Fibroblast of the aortic adventitia (primary cell): ENCODE data around the gene FUOM. TPM values are rescaled to one million over a fixed set of nuclear protein-coding genes. Genes with fewer than 3 reads are reported as not detected.
"Not testable (repeated sequence)": the region's sequence is repeated elsewhere in the genome, so short reads cannot be mapped to it uniquely, and the experiment has no call there.

Source experiments
- DNase-seq: peaks from one replicate; pipeline ENCODE4 v3.0.0-alpha.2; 2010; ENCODE audit warnings: low read depth
- H3K4me3 ChIP-seq: 2 replicates; pipeline ENCODE4 v1.5.1; 2011; ENCODE audit warnings: low read depth, mild to moderate bottlenecking, control low read depth, low read length, moderate library complexity
- CTCF ChIP-seq: IDR thresholded peaks from 2 replicates; pipeline ENCODE4 v1.5.1; 2011; ENCODE audit warnings: mild to moderate bottlenecking, low read length, control low read depth, inconsistent platforms; ENCODE audit not compliant: insufficient read depth
- total RNA-seq: library from RNA; depleted of rRNA; stranded (reverse); fragments of >200 nt; gene quantifications from 2 replicates; pipeline ENCODE4 v1.2.3, GENCODE V29; 2012; ENCODE audit warnings: low replicate concordance

FUOM gene
- total RNA-seq, 1 donor, result 16.9 TPM

GRCh38 chr10:133388236-133388972 is 30.6 kb upstream of the FUOM start:
- DNase-seq, result no peak
- no peak overlapping the region for H3K4me3 ChIP-seq
- TF ChIP-seq CTCF, result no peak

GRCh38 chr10:133386951-133387350 is 29.1 kb upstream of the FUOM start:
- not testable (repeated sequence) for H3K4me3 ChIP-seq, DNase-seq

GRCh38 chr10:133385214-133385613 is 27.4 kb upstream of the FUOM start:
- no peak for DNase-seq
- TF ChIP-seq CTCF, result no peak
- no peak overlapping the region for H3K4me3 ChIP-seq

- no peak for TF ChIP-seq CTCF
- H3K4me3 ChIP-seq, result no peak overlapping the region
- DNase-seq, result no peak
Measured at GRCh38 chr10:133384071-133384470, 26.3 kb upstream of the FUOM start.

GRCh38 chr10:133383551-133383950 is 25.7 kb upstream of the FUOM start:
- TF ChIP-seq CTCF, result no peak
- H3K4me3 ChIP-seq, result no peak overlapping the region
- no peak for DNase-seq

- no peak for DNase-seq
- no peak for TF ChIP-seq CTCF
- no peak overlapping the region for H3K4me3 ChIP-seq
Measured at GRCh38 chr10:133381036-133381435, 23.2 kb upstream of the FUOM start.

GRCh38 chr10:133379801-133380666 is 22.2 kb upstream of the FUOM start:
- no peak for TF ChIP-seq CTCF
- H3K4me3 ChIP-seq, result peak overlapping the region; percentile 65
- DNase-seq, result no peak
